Testis (tissue), 2 donors: ENCODE results near the gene ZNF397.

ENCODE experiments used
- CTCF ChIP-seq, 3 experiments: fragments of 450-650 bp in 2 of 3; fragments of 200-600 bp in 1 of 3; sonication (generic) in 1 of 3; IDR thresholded peaks; one replicate each; pipeline ENCODE4 v1.5.1; 2016 to 2019; ENCODE audit warnings: antibody characterized with exemption in 3 of 3, mild to moderate bottlenecking in 2 of 3, moderate library complexity in 1 of 3
- POLR2A ChIP-seq: fragments of 450-650 bp; IDR thresholded peaks from one replicate; pipeline ENCODE4 v1.6.1; 2017; ENCODE audit warnings: antibody characterized with exemption, mild to moderate bottlenecking, moderate library complexity

GRCh38 chr18:35215026-35215425, 25.8 kb upstream of the ZNF397 start:
- TF ChIP-seq CTCF (IDR thresholded peaks at IDR 0.05) (no peak), POLR2A (no peak)
